AG04450 (cell line): ENCODE measurements around the gene PPP5C. TPM values are rescaled to one million over a fixed set of nuclear protein-coding genes. Genes with fewer than 3 reads are reported as not detected.

Experiments
- CTCF ChIA-PET: fragments of 300-600, 350-600 bp; formaldehyde crosslinking; extraction: SDS; loops from one replicate; lab custom pipeline; 2022; ENCODE audit warnings: antibody characterized with exemption, inconsistent platforms; lab: Charles Lee
- POLR2A ChIA-PET: fragments of 350-600 bp; formaldehyde crosslinking; extraction: SDS; loops from one replicate; lab custom pipeline; 2021; ENCODE audit warnings: antibody characterized with exemption, inconsistent platforms; lab: Yijun Ruan, JAX
- DNase-seq: peaks from one replicate; pipeline ENCODE4 v3.0.0-alpha.2; 2011; ENCODE audit warnings: low read depth, low spot score
- H3K27ac ChIP-seq: one replicate; pipeline ENCODE4 v1.5.1; 2012; ENCODE audit warnings: low read depth, low read length, control low read depth
- H3K27me3 ChIP-seq: one replicate; pipeline ENCODE4 v1.6.0; 2012; ENCODE audit warnings: low read length; ENCODE audit not compliant: control insufficient read depth, insufficient read depth
- H3K4me3 ChIP-seq: 2 replicates; pipeline ENCODE4 v1.5.1; 2011; ENCODE audit warnings: mild to moderate bottlenecking, low read depth, low read length, control low read depth
- H3K9me3 ChIP-seq: 2 replicates; pipeline ENCODE4 v1.5.1; 2012; ENCODE audit warnings: low read length; ENCODE audit not compliant: control insufficient read depth, insufficient read depth
- CTCF ChIP-seq: IDR thresholded peaks from 2 replicates; pipeline ENCODE4 v1.5.1; 2011; ENCODE audit warnings: low read depth, low read length, control low read depth, inconsistent platforms
- polyA plus RNA-seq: library from polyadenylated mRNA; depleted of rRNA; stranded (reverse); fragments of >200 nt; gene quantifications from 2 replicates; pipeline ENCODE4 v1.2.3, GENCODE V29; 2011

PPP5C gene
- polyA plus RNA-seq, 1 experiment: 73.7 TPM

DNA sequence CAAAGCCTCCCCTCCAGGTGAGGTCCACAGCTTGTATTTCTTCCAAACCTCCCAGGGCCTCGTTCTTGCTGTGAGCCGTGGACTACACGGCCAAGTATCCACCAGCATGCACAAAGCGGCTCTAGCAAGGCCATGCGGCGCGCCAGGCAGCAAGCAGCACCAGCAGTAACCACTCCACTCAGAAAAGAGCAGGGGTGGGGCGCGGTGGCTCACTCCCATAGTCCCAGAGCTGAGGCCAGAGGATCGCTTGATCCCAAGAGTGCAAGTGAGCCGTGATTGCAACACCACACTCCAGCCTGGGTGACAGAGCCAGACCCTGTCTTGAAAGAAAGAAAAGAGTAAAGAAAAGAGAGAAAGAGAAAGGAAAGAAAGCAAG lies 61.8 kb downstream of the PPP5C start:
- ChIA-PET POLR2A (interaction anchor here (0.7 to 0.9 kb wide), 2 partner anchors 13 to 193 kb away, joined by 3 to 6 read pairs; partner anchors contain the start of gene CALM3), CTCF (interaction anchor here (0.6 kb wide), 1 partner anchor 57 kb away, joined by 3 read pairs; no protein-coding TSS in a partner anchor)
- no peak for TF ChIP-seq CTCF
- H3K4me3 ChIP-seq: 0 out of 2 replicates have a peak overlapping the region, but pooled peaks have one; percentile 20
- peaks cover 3% of the 10 kb centered on the region; the same call in 1 of the 2 replicates for H3K9me3 ChIP-seq
- peaks cover 3% of the 10 kb centered on the region for H3K27me3 ChIP-seq
- no peak overlapping the region for H3K27ac ChIP-seq
- no peak for DNase-seq

- no peak for TF ChIP-seq CTCF
- Histone ChIP-seq H3K27ac (no peak overlapping the region), H3K27me3 (peaks cover 3% of the 10 kb centered on the region), H3K4me3 (no peak overlapping the region), H3K9me3 (peaks cover 8% of the 10 kb centered on the region; the same call in 1 of the 2 replicates)
- ChIA-PET CTCF (no interaction called here), POLR2A (interaction anchor here (0.9 kb wide), 1 partner anchor 192 kb away, joined by 3 read pairs; the partner anchor contains the start of gene CALM3)
- DNase-seq: no peak
Measured at GRCh38 chr19:46409191-46409590, 62.3 kb downstream of the PPP5C start.

DNA sequence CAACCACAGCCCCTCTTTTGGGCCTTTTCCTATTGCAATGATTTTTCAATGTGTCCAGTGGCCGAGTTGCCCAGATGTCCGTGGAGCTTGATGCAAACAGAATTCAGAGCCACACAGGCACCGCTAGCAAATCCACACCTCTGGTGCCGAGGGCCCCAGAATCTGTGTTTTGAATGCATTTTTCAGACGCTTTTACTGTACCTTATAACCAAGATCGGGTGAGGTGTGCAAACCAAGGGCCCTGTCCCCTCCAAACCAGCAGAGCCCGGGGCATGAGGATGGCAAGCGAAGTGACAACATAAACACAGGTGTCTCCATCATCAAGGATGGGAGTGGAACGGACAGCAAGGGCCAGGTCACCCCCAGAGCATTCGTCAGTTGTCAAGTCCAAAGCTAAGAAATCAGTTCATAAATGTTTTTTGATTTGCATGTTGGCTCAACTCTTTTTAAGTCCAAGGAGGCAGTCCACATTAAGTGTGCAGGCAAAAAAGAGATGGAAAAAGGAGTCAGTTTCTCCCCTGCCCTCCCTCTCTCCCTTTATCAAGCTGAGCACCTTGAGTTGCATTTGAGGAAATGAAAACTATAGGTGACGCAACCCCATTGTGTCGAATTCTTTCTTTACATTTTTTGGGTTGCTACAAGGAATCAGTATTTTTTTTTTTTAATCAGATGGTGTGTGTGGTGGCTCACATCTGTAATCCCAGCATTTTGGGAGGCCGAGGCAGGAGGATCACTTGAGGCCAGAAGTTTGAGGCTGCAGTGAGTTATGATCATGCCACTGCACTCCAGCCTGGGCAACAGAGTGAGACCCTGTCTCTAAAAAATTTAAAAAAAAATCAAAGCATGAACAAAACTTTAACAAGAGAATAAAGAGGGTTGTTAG lies 63.6 kb downstream of the PPP5C start:
- TF ChIP-seq CTCF: no peak
- Histone ChIP-seq H3K27ac (no peak overlapping the region), H3K4me3 (peak overlapping the region; percentile 74), H3K9me3 (peaks cover 10% of the 10 kb centered on the region; the same call in 1 of the 2 replicates), H3K27me3 (peaks cover 3% of the 10 kb centered on the region)
- no peak for DNase-seq
- CTCF ChIA-PET: no interaction called here
- POLR2A ChIA-PET: no interaction called here

- Histone ChIP-seq H3K9me3 (peaks cover 10% of the 10 kb centered on the region; the same call in 1 of the 2 replicates), H3K27me3 (peaks cover 3% of the 10 kb centered on the region), H3K27ac (no peak overlapping the region), H3K4me3 (peak overlapping the region; percentile 74)
- POLR2A ChIA-PET: no interaction called here
- no peak for TF ChIP-seq CTCF
- CTCF ChIA-PET: no interaction called here
- DNase-seq: no peak
Measured at GRCh38 chr19:46411088-46411924, 64.4 kb downstream of the PPP5C start.
